GM21723 (cell line): ENCODE data around the gene DPT.
"Not testable (repeated sequence)": the region's sequence is repeated elsewhere in the genome, so short reads cannot be mapped to it uniquely, and the experiment has no call there.

Experiments
- ATAC-seq: cut with Tn5 transposase; IDR thresholded peaks from one replicate; pipeline ENCODE4 v1.9.1; 2021; ENCODE audit warnings: mild to moderate bottlenecking, moderate library complexity; ENCODE audit not compliant: unreplicated experiment

DPT gene

GRCh38 chr1:168728473-168729404 is at the start of gene DPT:
TSS of gene DPT (minus strand) at chr1:168729206. CDS start at chr1:168729174, 32 bp downstream.
- ATAC-seq = no peak

GRCh38 chr1:168775366-168775765 is 46.4 kb upstream of the DPT start:
- no peak for ATAC-seq

- no peak for ATAC-seq
Measured at GRCh38 chr1:168774241-168774640, 45.2 kb upstream of the DPT start.

GRCh38 chr1:168772428-168773060 is 43.5 kb upstream of the DPT start:
- no peak for ATAC-seq

- ATAC-seq = no peak
Measured at GRCh38 chr1:168771104-168771630, 42.2 kb upstream of the DPT start.

GRCh38 chr1:168769893-168770292 is 40.9 kb upstream of the DPT start:
- not testable (repeated sequence) for ATAC-seq

GRCh38 chr1:168767894-168768584 is 39.0 kb upstream of the DPT start:
- ATAC-seq = no peak

- no peak for ATAC-seq
Measured at GRCh38 chr1:168766568-168766967, 37.6 kb upstream of the DPT start.

GRCh38 chr1:168763031-168763430 is 34.0 kb upstream of the DPT start:
- ATAC-seq = no peak

GRCh38 chr1:168762473-168762872 is 33.5 kb upstream of the DPT start:
- ATAC-seq = no peak

- no peak for ATAC-seq
Measured at GRCh38 chr1:168760781-168761180, 31.8 kb upstream of the DPT start.

- ATAC-seq = no peak
Measured at GRCh38 chr1:168760241-168760640, 31.2 kb upstream of the DPT start.

- ATAC-seq = no peak
Measured at GRCh38 chr1:168759077-168759476, 30.1 kb upstream of the DPT start.

GRCh38 chr1:168758503-168758902 is 29.5 kb upstream of the DPT start:
- no peak for ATAC-seq

GRCh38 chr1:168755800-168756418 is 26.9 kb upstream of the DPT start:
- no peak for ATAC-seq

GRCh38 chr1:168752171-168752832 is 23.3 kb upstream of the DPT start:
- ATAC-seq = no peak

GRCh38 chr1:168751195-168751650 is 22.2 kb upstream of the DPT start:
- no peak for ATAC-seq

GRCh38 chr1:168742994-168743650 is 14.1 kb upstream of the DPT start:
- ATAC-seq = no peak

GRCh38 chr1:168742386-168742785 is 13.4 kb upstream of the DPT start:
- no peak for ATAC-seq

GRCh38 chr1:168739908-168740307 is 10.9 kb upstream of the DPT start:
- no peak for ATAC-seq
